Measurements from ENCODE around the gene PLOD3. TPM values are rescaled to one million over a fixed set of nuclear protein-coding genes. Genes with fewer than 3 reads are reported as not detected.
A peak's percentile ranks its signal among the peaks of the same experiment; 100 is the strongest.

PLOD3 gene
- polyA plus RNA-seq, 1 donor (not counting 4 experiments of a cell fraction or from before 2014, with no cell fraction given): 31.6 TPM

DNA sequence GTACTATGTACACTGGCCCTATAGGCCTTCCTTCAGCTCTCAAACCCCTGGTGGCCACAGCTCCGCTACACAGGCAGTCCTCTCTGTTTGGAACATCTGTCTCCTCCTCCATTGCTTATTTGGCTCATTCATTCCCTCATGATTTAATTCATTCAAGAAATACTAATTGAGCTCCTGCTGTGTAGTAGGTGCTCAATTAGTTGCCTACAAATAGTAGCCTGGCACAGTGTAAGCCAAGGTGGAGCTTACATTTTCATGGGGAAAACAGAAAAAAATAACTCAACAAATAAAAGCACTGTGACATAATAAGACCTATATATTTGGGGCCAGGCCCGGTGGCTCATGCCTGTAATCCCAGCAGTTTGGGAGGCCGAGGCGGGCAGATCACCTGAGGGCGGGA is 30.9 kb upstream of the PLOD3 start:
- Histone ChIP-seq H4K20me1 (ENCODE audit: control insufficient read depth, extremely low read depth, insufficient read depth, low read length) (no peaks in the 10 kb centered on the region), H3K4me1 (ENCODE audit: control insufficient read depth, extremely low read depth, insufficient read depth, low read length) (peaks cover 21% of the 10 kb centered on the region), H3K36me3 (ENCODE audit: control insufficient read depth in 2 of 2, extremely low read depth in 1 of 2, insufficient read depth in 2 of 2, low read length in 2 of 2) (peaks cover 1 to 11% of the 10 kb centered on the region in 2 experiments), H2AFZ (ENCODE audit: control insufficient read depth, low read length) (no peak overlapping the region), H3K9me3 (ENCODE audit: control insufficient read depth, low read depth, low read length) (no peaks in the 10 kb centered on the region), H3K27me3 (ENCODE audit: control insufficient read depth, extremely low read depth, insufficient read depth, low read length) (no peaks in the 10 kb centered on the region), H3K4me2 (ENCODE audit: control insufficient read depth, extremely low read depth, insufficient read depth, low read depth, low read length) (no peak overlapping the region), H3K27ac (ENCODE audit: control insufficient read depth, insufficient read depth, low read length) (no peak overlapping the region), H3K9ac (ENCODE audit: control insufficient read depth, extremely low read depth, insufficient read depth, low read length) (no peak overlapping the region), H3K4me3 (ENCODE audit: control insufficient read depth in 2 of 3, extremely low read depth in 1 of 3, insufficient read depth in 2 of 3, low read depth in 1 of 3, low read length in 3 of 3) (no peak overlapping the region), H3K9me1 (ENCODE audit: control insufficient read depth, extremely low read depth, insufficient read depth, low read length) (no peaks in the 10 kb centered on the region), H3K79me2 (ENCODE audit: control insufficient read depth, insufficient read depth, low read length) (peaks cover 65% of the 10 kb centered on the region)
- DNase-seq (ENCODE audit: low read depth, low spot score) (no peak), FAIRE-seq (no peak)
- dilution Hi-C loops (cut with MboI; ENCODE audit: extremely low pct_ligation_motif_present, low sequenced_read_pairs): no loop called here
- TF ChIP-seq, protein P1, sequence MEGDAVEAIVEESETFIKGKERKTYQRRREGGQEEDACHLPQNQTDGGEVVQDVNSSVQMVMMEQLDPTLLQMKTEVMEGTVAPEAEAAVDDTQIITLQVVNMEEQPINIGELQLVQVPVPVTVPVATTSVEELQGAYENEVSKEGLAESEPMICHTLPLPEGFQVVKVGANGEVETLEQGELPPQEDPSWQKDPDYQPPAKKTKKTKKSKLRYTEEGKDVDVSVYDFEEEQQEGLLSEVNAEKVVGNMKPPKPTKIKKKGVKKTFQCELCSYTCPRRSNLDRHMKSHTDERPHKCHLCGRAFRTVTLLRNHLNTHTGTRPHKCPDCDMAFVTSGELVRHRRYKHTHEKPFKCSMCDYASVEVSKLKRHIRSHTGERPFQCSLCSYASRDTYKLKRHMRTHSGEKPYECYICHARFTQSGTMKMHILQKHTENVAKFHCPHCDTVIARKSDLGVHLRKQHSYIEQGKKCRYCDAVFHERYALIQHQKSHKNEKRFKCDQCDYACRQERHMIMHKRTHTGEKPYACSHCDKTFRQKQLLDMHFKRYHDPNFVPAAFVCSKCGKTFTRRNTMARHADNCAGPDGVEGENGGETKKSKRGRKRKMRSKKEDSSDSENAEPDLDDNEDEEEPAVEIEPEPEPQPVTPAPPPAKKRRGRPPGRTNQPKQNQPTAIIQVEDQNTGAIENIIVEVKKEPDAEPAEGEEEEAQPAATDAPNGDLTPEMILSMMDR (optimal IDR thresholded peaks at IDR 0.05 in 1 of 3, IDR thresholded peaks at IDR 0.05 in 1 of 3, conservative IDR thresholded peaks at IDR 0.05 in 1 of 3; ENCODE audit: extremely low read depth in 1 of 3, insufficient read depth in 2 of 3, low read length in 3 of 3): no peak
- TF ChIP-seq EZH2 (IDR thresholded peaks at IDR 0.05; ENCODE audit: low read length): no peak

- Histone ChIP-seq H3K4me1 (ENCODE audit: control insufficient read depth, extremely low read depth, insufficient read depth, low read length) (peaks cover 24% of the 10 kb centered on the region), H3K27ac (ENCODE audit: control insufficient read depth, insufficient read depth, low read length) (peak overlapping the region; percentile 74), H3K4me3 (ENCODE audit: control insufficient read depth in 2 of 3, extremely low read depth in 1 of 3, insufficient read depth in 2 of 3, low read depth in 1 of 3, low read length in 3 of 3) (peak overlapping the region; percentile 64 to 73 (median 66)), H3K36me3 (ENCODE audit: control insufficient read depth in 2 of 2, extremely low read depth in 1 of 2, insufficient read depth in 2 of 2, low read length in 2 of 2) (peaks cover 9 to 18% of the 10 kb centered on the region in 2 experiments), H3K9me3 (ENCODE audit: control insufficient read depth, low read depth, low read length) (no peaks in the 10 kb centered on the region), H3K9ac (ENCODE audit: control insufficient read depth, extremely low read depth, insufficient read depth, low read length) (peak overlapping the region; percentile 80), H3K9me1 (ENCODE audit: control insufficient read depth, extremely low read depth, insufficient read depth, low read length) (no peaks in the 10 kb centered on the region), H4K20me1 (ENCODE audit: control insufficient read depth, extremely low read depth, insufficient read depth, low read length) (no peaks in the 10 kb centered on the region), H3K27me3 (ENCODE audit: control insufficient read depth, extremely low read depth, insufficient read depth, low read length) (no peaks in the 10 kb centered on the region), H2AFZ (ENCODE audit: control insufficient read depth, low read length) (peak overlapping the region; percentile 93), H3K79me2 (ENCODE audit: control insufficient read depth, insufficient read depth, low read length) (peaks cover 66% of the 10 kb centered on the region), H3K4me2 (ENCODE audit: control insufficient read depth, extremely low read depth, insufficient read depth, low read depth, low read length) (peak overlapping the region; percentile 93)
- DNase-seq (ENCODE audit: low read depth, low spot score): no peak
- FAIRE-seq: no peak
- dilution Hi-C loops (cut with MboI; ENCODE audit: extremely low pct_ligation_motif_present, low sequenced_read_pairs): no loop called here
- TF ChIP-seq, protein P1 (optimal IDR thresholded peaks at IDR 0.05 in 1 of 3, IDR thresholded peaks at IDR 0.05 in 1 of 3, conservative IDR thresholded peaks at IDR 0.05 in 1 of 3; ENCODE audit: extremely low read depth in 1 of 3, insufficient read depth in 2 of 3, low read length in 3 of 3): no peak
- TF ChIP-seq EZH2 (IDR thresholded peaks at IDR 0.05; ENCODE audit: low read length): no peak
Observed at GRCh38 chr7:101245147-101245668, 27.8 kb upstream of the PLOD3 start.

Measured in keratinocyte (primary cell).